Testis (tissue), 2 donors: ENCODE data around the gene PER2.

ENCODE experiments used
- POLR2A ChIP-seq: fragments of 450-650 bp; IDR thresholded peaks from one replicate; pipeline ENCODE4 v1.6.1; 2017; ENCODE audit warnings: antibody characterized with exemption, mild to moderate bottlenecking, moderate library complexity
- TF ChIP-seq, protein P1 (sequence below), 3 experiments: fragments of 450-650 bp in 2 of 3; fragments of 200-600 bp in 1 of 3; sonication (generic) in 1 of 3; IDR thresholded peaks; one replicate each; pipeline ENCODE4 v1.5.1; 2016 to 2019; ENCODE audit warnings: antibody characterized with exemption in 3 of 3, mild to moderate bottlenecking in 2 of 3, moderate library complexity in 1 of 3

DNA sequence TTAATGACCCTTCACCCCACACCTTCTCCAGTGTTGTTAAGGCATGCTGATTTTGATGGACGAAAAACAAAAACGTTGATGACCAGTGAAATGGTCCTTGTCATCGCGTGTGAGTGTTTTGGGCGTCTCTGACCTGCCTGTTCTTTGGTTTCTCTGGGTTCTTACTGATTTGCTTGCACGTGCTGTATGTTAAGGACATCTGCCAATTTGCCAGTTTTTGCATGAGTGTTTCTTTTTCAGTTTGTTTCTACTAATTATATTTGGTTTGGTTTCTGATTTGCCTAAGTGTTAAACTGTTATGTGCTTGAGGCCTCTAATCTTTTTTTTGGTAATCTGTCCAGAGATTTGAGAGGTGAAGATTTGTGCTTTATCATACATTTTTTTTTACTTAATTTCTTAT lies 46.5 kb upstream of the PER2 start:
- TF ChIP-seq, protein P1, sequence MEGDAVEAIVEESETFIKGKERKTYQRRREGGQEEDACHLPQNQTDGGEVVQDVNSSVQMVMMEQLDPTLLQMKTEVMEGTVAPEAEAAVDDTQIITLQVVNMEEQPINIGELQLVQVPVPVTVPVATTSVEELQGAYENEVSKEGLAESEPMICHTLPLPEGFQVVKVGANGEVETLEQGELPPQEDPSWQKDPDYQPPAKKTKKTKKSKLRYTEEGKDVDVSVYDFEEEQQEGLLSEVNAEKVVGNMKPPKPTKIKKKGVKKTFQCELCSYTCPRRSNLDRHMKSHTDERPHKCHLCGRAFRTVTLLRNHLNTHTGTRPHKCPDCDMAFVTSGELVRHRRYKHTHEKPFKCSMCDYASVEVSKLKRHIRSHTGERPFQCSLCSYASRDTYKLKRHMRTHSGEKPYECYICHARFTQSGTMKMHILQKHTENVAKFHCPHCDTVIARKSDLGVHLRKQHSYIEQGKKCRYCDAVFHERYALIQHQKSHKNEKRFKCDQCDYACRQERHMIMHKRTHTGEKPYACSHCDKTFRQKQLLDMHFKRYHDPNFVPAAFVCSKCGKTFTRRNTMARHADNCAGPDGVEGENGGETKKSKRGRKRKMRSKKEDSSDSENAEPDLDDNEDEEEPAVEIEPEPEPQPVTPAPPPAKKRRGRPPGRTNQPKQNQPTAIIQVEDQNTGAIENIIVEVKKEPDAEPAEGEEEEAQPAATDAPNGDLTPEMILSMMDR (IDR thresholded peaks at IDR 0.05), result no peak
- TF ChIP-seq POLR2A, result no peak
